Skin of body (tissue), 2 donors: ENCODE results near the gene KHDC3L. TPM values are rescaled to one million over a fixed set of nuclear protein-coding genes. Genes with fewer than 3 reads are reported as not detected.

Experiments
- small RNA-seq: library from RNA; depleted of rRNA; stranded (forward); fragments of <200 nt; gene quantifications from one replicate; pipeline ENCODE3, GENCODE V24; 2014; ENCODE audit warnings: low replicate concordance
- total RNA-seq: library from RNA; depleted of rRNA; stranded (reverse); fragments of >200 nt; gene quantifications from one replicate; pipeline ENCODE4 v1.2.3, GENCODE V29; 2014

KHDC3L gene
- total RNA-seq, 1 donor from 2014 or later = not detected

Small RNAs within 50 kb of the gene (small RNA-seq; reads per million reads assigned to genes)
- not detected for gene RPL39P3

Other genes with a start within 250 kb of the KHDC3L start
- gene KHDC1L, start 137.2 kb upstream of the KHDC3L start, total RNA-seq = 0.39 TPM
- 1.2 TPM for gene KHDC1, start 99.5 kb upstream of the KHDC3L start, total RNA-seq
- gene DPPA5, start 8.4 kb upstream of the KHDC3L start, total RNA-seq = not detected
- gene OOEP, start 7.2 kb downstream of the KHDC3L start, total RNA-seq = not detected
- gene DDX43, start 32.2 kb downstream of the KHDC3L start, total RNA-seq = 0.30 TPM
- 4.9 TPM for gene CGAS, start 89.6 kb downstream of the KHDC3L start, total RNA-seq
- gene MTO1, start 99.1 kb downstream of the KHDC3L start, total RNA-seq = 22.3 TPM
- gene EEF1A1, start 158.4 kb downstream of the KHDC3L start, total RNA-seq = 15,649 TPM